K562 (cell line): ENCODE results near the gene DDAH2. TPM values are rescaled to one million over a fixed set of nuclear protein-coding genes. Genes with fewer than 3 reads are reported as not detected.

Experiments
- ATAC-seq: fragments of 200-7000 bp; cut with Tn5 transposase; 3 replicates; pipeline ENCODE4 v1.9.1; 2020; ENCODE audit warnings: moderate library complexity
- BruUV-seq: library from RNA; stranded (reverse); fragments of 400-500 nt; replicated peaks from 2 replicates; lab custom pipeline; 2021; lab: Mats Ljungman, UMichigan
- CTCF ChIA-PET: fragments of 300-600 bp; formaldehyde crosslinking; extraction: SDS; loops from one replicate; lab custom pipeline; 2021; ENCODE audit warnings: low intra/inter-chr PET ratio; lab: Yijun Ruan, JAX
- POLR2A ChIA-PET: fragments of 300-600, 350-650 bp; sonication (Branson Sonifier 250); formaldehyde crosslinking; extraction: SDS; loops from one replicate; lab custom pipeline; 2021; ENCODE audit warnings: antibody characterized with exemption, inconsistent platforms; lab: Yijun Ruan, JAX
- DNase-seq, 4 experiments: peaks; one replicate each; pipeline versions ENCODE4 v3.0.0 to v3.0.0-alpha.2; 2011 to 2018; ENCODE audit warnings: low spot score in 3 of 4, mixed read lengths in 3 of 4; ENCODE audit errors: extremely low read depth in 1 of 4
- FAIRE-seq: peaks from 2 replicates; lab custom pipeline; 2011; peaks lifted over from hg19 to GRCh38; lab: Jason Lieb, UNC
- H2AFZ ChIP-seq: 2 replicates; pipeline ENCODE4 v1.6.0; 2011; ENCODE audit warnings: low read depth, low read length, control low read depth, inconsistent platforms
- H3K27ac ChIP-seq: fragments of 200-600 bp; 3 replicates; pipeline ENCODE4 v1.8.0; 2011; ENCODE audit warnings: low read depth, mild to moderate bottlenecking, control low read depth, inconsistent platforms, low read length, moderate library complexity, mixed read lengths; ENCODE audit errors: extremely low read depth
- H3K27me3 ChIP-seq, 2 experiments: fragments of 300-600 bp in 1 of 2; 2 replicates in 1 of 2; 3 replicates in 1 of 2; pipeline versions ENCODE4 v1.6.0 to v1.8.0; 2011; ENCODE audit warnings: inconsistent platforms in 2 of 2, low read length in 2 of 2, mild to moderate bottlenecking in 1 of 2, mixed read lengths in 1 of 2, moderate library complexity in 1 of 2; ENCODE audit not compliant: control insufficient read depth in 2 of 2, insufficient read depth in 2 of 2
- H3K36me3 ChIP-seq: fragments of 300-600 bp; 3 replicates; pipeline ENCODE4 v1.8.0; 2011; ENCODE audit warnings: mild to moderate bottlenecking, low read length, inconsistent platforms; ENCODE audit not compliant: control insufficient read depth, insufficient read depth
- H3K4me1 ChIP-seq, 2 experiments: fragments of 200-600 bp in 1 of 2; replicated peaks in 1 of 2; 2 replicates in 1 of 2; 3 replicates in 1 of 2; pipeline versions ENCODE4 v1.5.1 to v1.8.0; 2011; ENCODE audit warnings: inconsistent platforms in 2 of 2, low read length in 2 of 2, mild to moderate bottlenecking in 1 of 2, mixed read lengths in 1 of 2, moderate library complexity in 1 of 2; ENCODE audit not compliant: control insufficient read depth in 2 of 2, insufficient read depth in 2 of 2
- H3K4me2 ChIP-seq: 2 replicates; pipeline ENCODE4 v1.6.1; 2011; ENCODE audit warnings: low read length, control low read depth, inconsistent platforms, mixed read lengths; ENCODE audit not compliant: insufficient read depth
- H3K4me3 ChIP-seq: fragments of 200-600 bp; sonication (generic), shearing (Covaris generic); 2 replicates; pipeline ENCODE4 v1.5.1; 2016; ENCODE audit warnings: control low read depth, inconsistent platforms
- H3K79me2 ChIP-seq: fragments of 200-600 bp; 3 replicates; pipeline ENCODE4 v1.8.0; 2011; ENCODE audit warnings: low read length, inconsistent platforms; ENCODE audit not compliant: control insufficient read depth, insufficient read depth
- H3K9ac ChIP-seq, 2 experiments: 2 replicates each; pipeline versions ENCODE4 v1.6.0 to v1.6.1; 2011; ENCODE audit warnings: low read depth in 2 of 2, low read length in 2 of 2, control low read depth in 1 of 2, inconsistent platforms in 1 of 2, mild to moderate bottlenecking in 1 of 2, mixed read lengths in 1 of 2; ENCODE audit not compliant: insufficient read depth in 1 of 2
- H3K9me1 ChIP-seq: one replicate; pipeline ENCODE4 v1.6.0; 2011; ENCODE audit warnings: inconsistent platforms, mild to moderate bottlenecking, low read length, moderate library complexity; ENCODE audit not compliant: control insufficient read depth, insufficient read depth
- H3K9me3 ChIP-seq: replicated peaks from 2 replicates; pipeline ENCODE4 v1.5.1; 2011; ENCODE audit warnings: low read depth, low read length, inconsistent platforms; ENCODE audit not compliant: control insufficient read depth, insufficient read depth
- H4K20me1 ChIP-seq: replicated peaks from 2 replicates; pipeline ENCODE4 v1.6.1; 2011; ENCODE audit warnings: low read length, inconsistent platforms, mixed read lengths; ENCODE audit not compliant: control insufficient read depth, insufficient read depth
- ATF2 ChIP-seq: sonication (generic); formaldehyde crosslinking; IDR thresholded peaks from 2 replicates; pipeline ENCODE4 v1.8.1; 2022; ENCODE audit warnings: missing genetic modification reagents
- BCLAF1 ChIP-seq, 2 experiments: fragments of 450-650 bp in 1 of 2; IDR thresholded peaks; 2 replicates each; pipeline ENCODE4 v1.6.1; 2011 to 2017; ENCODE audit warnings: low read depth in 2 of 2, antibody characterized with exemption in 1 of 2, borderline replicate concordance in 1 of 2, low read length in 1 of 2, mild to moderate bottlenecking in 1 of 2, mixed read lengths in 1 of 2; ENCODE audit not compliant: control insufficient read depth in 1 of 2
- BCOR ChIP-seq: fragments of 450-650 bp; IDR thresholded peaks from 2 replicates; pipeline ENCODE4 v1.6.1; 2016
- BMI1 ChIP-seq: fragments of 150-350 bp; IDR thresholded peaks from 2 replicates; pipeline ENCODE4 v1.6.1; 2014; ENCODE audit warnings: low read length
- DLX4 ChIP-seq: fragments of 250-450 bp; sonication (Bioruptor Pico); IDR thresholded peaks from 2 replicates; pipeline ENCODE4 v1.6.1; 2021; ENCODE audit warnings: mild to moderate bottlenecking
- ELK3 ChIP-seq: fragments of 450-650 bp; formaldehyde crosslinking; IDR thresholded peaks from 2 replicates; pipeline ENCODE4 v1.4.0; 2020; ENCODE audit warnings: mild to moderate bottlenecking
- FOXP4 ChIP-seq: sonication (generic); formaldehyde crosslinking; IDR thresholded peaks from 2 replicates; pipeline ENCODE4 v1.8.0; 2022; ENCODE audit warnings: mild to moderate bottlenecking, missing genetic modification reagents, borderline replicate concordance
- PTTG1 ChIP-seq: fragments of 450-650 bp; IDR thresholded peaks from 2 replicates; pipeline ENCODE4 v1.6.1; 2016; ENCODE audit warnings: low read depth, mild to moderate bottlenecking, missing genetic modification characterization, missing compliant biosample characterization
- SIX5 ChIP-seq, 2 experiments: IDR thresholded peaks; 2 replicates each; pipeline ENCODE4 v1.6.1; 2011; ENCODE audit warnings: low read length in 2 of 2, borderline replicate concordance in 1 of 2, low read depth in 1 of 2, mild to moderate bottlenecking in 1 of 2, moderate library complexity in 1 of 2; ENCODE audit not compliant: insufficient read depth in 1 of 2
- SMC3 ChIP-seq: conservative IDR thresholded peaks from 2 replicates; pipeline ENCODE4 v1.6.1; 2011; ENCODE audit warnings: low read depth, low read length, improper control_type of control experiment; ENCODE audit not compliant: insufficient read depth
- TAF7 ChIP-seq: fragments of 450-650 bp; IDR thresholded peaks from 2 replicates; pipeline ENCODE4 v1.6.1; 2016; ENCODE audit warnings: missing genetic modification characterization, missing compliant biosample characterization
- YBX1 ChIP-seq: fragments of 450-650 bp; IDR thresholded peaks from 2 replicates; pipeline ENCODE4 v1.7.1; 2016; ENCODE audit warnings: mild to moderate bottlenecking
- WGBS: fragments of 100-300 bp; shearing (Covaris generic); methylation state at CpG from one replicate; pipeline ENCODE4 v1.1.6; 2016; ENCODE audit warnings: low coverage, mixed read lengths; ENCODE audit not compliant: insufficient coverage; ENCODE audit errors: missing lambda C conversion rate; 5-methylcytosine and 5-hydroxymethylcytosine counted together
- in situ Hi-C: fragments of 300-500 bp; cut with MboI; formaldehyde crosslinking; loops from 4 replicates; pipeline ENCODE4 v1.15.0; 2018; ENCODE audit warnings: inconsistent platforms, mixed read lengths
- intact Hi-C: fragments of 100-400 bp; cut with micrococcal nuclease; formaldehyde crosslinking; loops from 2 replicates; pipeline ENCODE4 v1.14.2; 2022
- polyA plus RNA-seq, 8 experiments: library from polyadenylated mRNA; depleted of rRNA in 4 of 8; stranded (reverse) in 5 of 8; unstranded in 3 of 8; fragments of >200 nt; fragmentation: Nextera tagmentation in 2 of 8; fragmentation: Illumina TruSeq in 1 of 8; extraction: Ambion mirVana in 2 of 8; extraction: Trizol in 1 of 8; gene quantifications; 2 replicates each; pipeline versions ENCODE4 v1.2.1 to v1.2.3, GENCODE V29; 2011 to 2014; ENCODE audit warnings: inconsistent platforms in 1 of 8, missing spikeins in 1 of 8
- total RNA-seq, 7 experiments: library from RNA; depleted of rRNA in 6 of 7; stranded (reverse); fragments of >200 nt in 6 of 7; fragmentation: Illumina TruSeq in 2 of 7; extraction: Trizol in 2 of 7; gene quantifications; 2 replicates each; pipeline versions ENCODE4 v1.2.1 to v1.2.3, GENCODE V29; 2011 to 2021; ENCODE audit warnings: low replicate concordance in 1 of 7

DDAH2 gene
- total and polyA plus RNA-seq, 9 of the 15 experiments (the other 6 are each of a cell fraction or from before 2014, with no cell fraction given) = 1.8 to 45.4 (median 21.4) TPM

GRCh38 chr6:31717499-31718222, 11.4 kb downstream of the DDAH2 start:
- peak overlapping the region; percentile 40 for H3K4me2 ChIP-seq
- TF ChIP-seq SMC3 (0 out of 2 replicates have a peak, but pooled peaks have one; percentile 25), ATF2 (no peak), DLX4 (CRISPR knock-in tag) (no peak), BCOR (no peak), PTTG1 (tag) (no peak), FOXP4 (CRISPR knock-in tag) (no peak), ELK3 (CRISPR knock-in tag) (no peak), TAF7 (tag) (peak; percentile 9; the same call in 1 of the 2 replicates), SIX5 (IDR thresholded peaks at IDR 0.05; ENCODE audit: borderline replicate concordance in 1 of 2, insufficient read depth in 1 of 2, low read depth in 1 of 2, low read length in 2 of 2) (0 out of 4 replicates have a peak, but pooled peaks of 1 of the 2 experiments have one; percentile 26), YBX1 (no peak), BCLAF1 (IDR thresholded peaks at IDR 0.05; ENCODE audit: borderline replicate concordance in 1 of 2, control insufficient read depth in 1 of 2, low read depth in 2 of 2, low read length in 1 of 2) (no peak), BMI1 (no peak)

More at GRCh38 chr6:31717499-31718222, 11.4 kb downstream of the DDAH2 start:
- FAIRE-seq (peak; percentile 86), DNase-seq (peak; percentile 85 to 90 (median 86)), ATAC-seq (peak; percentile 91)
- POLR2A ChIA-PET = interaction anchor here (0.9 to 12.4 kb wide), 5 partner anchors 8 to 108 kb away, joined by 3 to 223 read pairs (median 4); partner anchors contain the start of genes ABHD16A, DDAH2, HSPA1A and HSPA1L
- H3K79me2 ChIP-seq = no peaks in the 10 kb centered on the region
- no peaks in the 10 kb centered on the region for H3K9me3 ChIP-seq
- no peak overlapping the region for H3K27ac ChIP-seq
- H3K4me1 ChIP-seq = peaks cover 19 to 20% of the 10 kb centered on the region in 2 experiments
- no peak overlapping the region for H3K4me3 ChIP-seq
- CTCF ChIA-PET = interaction anchor here (0.6 to 1.1 kb wide), 2 partner anchors 8 to 37 kb away, joined by 3 read pairs; partner anchors contain the start of gene LY6G5C
- no peaks in the 10 kb centered on the region for H4K20me1 ChIP-seq
- H3K9ac ChIP-seq = peak overlapping the region in 1 of 2 experiments; percentile 76; a peak in 2 of 4 replicates
- peak overlapping the region; percentile 80 for H2AFZ ChIP-seq
- intact Hi-C loops = no loop called here
- H3K27me3 ChIP-seq = no peaks in the 10 kb centered on the region
- H3K9me1 ChIP-seq = no peaks in the 10 kb centered on the region
- in situ Hi-C loops = no loop called here
- H3K36me3 ChIP-seq = no peaks in the 10 kb centered on the region
- BruUV-seq = no TSS peak
- WGBS = 31% methylated on average over 10 of the region's 10 CpGs
